SU-DHL-6 (cell line): ENCODE data around the gene ZNF276.
"Not testable (repeated sequence)": the region's sequence is repeated elsewhere in the genome, so short reads cannot be mapped to it uniquely, and the experiment has no call there.

ENCODE experiments used
- CTCF ChIP-seq: fragments of 200-600 bp; sonication (generic); IDR thresholded peaks from one replicate; pipeline ENCODE4 v1.5.1; 2017; ENCODE audit warnings: antibody characterized with exemption, mild to moderate bottlenecking, low read length, moderate library complexity; ENCODE audit not compliant: insufficient read depth, poor library complexity, severe bottlenecking
- EZH2phosphoT487 ChIP-seq: fragments of 200-600 bp; sonication (generic), shearing (Covaris generic); conservative IDR thresholded peaks from 2 replicates; pipeline ENCODE4 v1.6.1; 2018; ENCODE audit warnings: mild to moderate bottlenecking, antibody characterized with exemption, low read length, moderate library complexity, mixed read lengths

GRCh38 chr16:89694784-89695085, 26.6 kb upstream of the ZNF276 start:
- not testable (repeated sequence) for TF ChIP-seq CTCF, EZH2phosphoT487
